HEK293 (cell line): ENCODE results near the gene STAT3.
A peak's percentile ranks its signal among the peaks of the same experiment; 100 is the strongest.

Experiments used
- CTCF ChIA-PET: fragments of 350-600 bp; formaldehyde crosslinking; extraction: SDS; loops from one replicate; lab custom pipeline; 2021; ENCODE audit warnings: antibody characterized with exemption; lab: Yijun Ruan, JAX
- POLR2A ChIA-PET: fragments of 300-600 bp; formaldehyde crosslinking; extraction: SDS; loops from one replicate; lab custom pipeline; 2020; ENCODE audit warnings: antibody characterized with exemption, inconsistent platforms; lab: Yijun Ruan, JAX
- H3K27ac ChIP-seq: fragments of 200-500 bp; sonication (Bioruptor generic); 2 replicates; pipeline ENCODE4 v1.5.1; 2014; ENCODE audit warnings: low read depth, low read length, control low read depth, inconsistent platforms; ENCODE audit errors: extremely low read depth
- H3K36me3 ChIP-seq, 2 experiments: fragments of 200-500 bp in 1 of 2; sonication (Bioruptor generic) in 1 of 2; 1 replicate in 1 of 2; 2 replicates in 1 of 2; pipeline ENCODE4 v1.5.1; 2014 to 2017; ENCODE audit warnings: inconsistent platforms in 2 of 2, low read length in 2 of 2; ENCODE audit not compliant: control insufficient read depth in 2 of 2, insufficient read depth in 1 of 2
- H3K4me1 ChIP-seq: fragments of 200-500 bp; sonication (Bioruptor generic); 2 replicates; pipeline ENCODE4 v1.5.1; 2014; ENCODE audit warnings: mild to moderate bottlenecking, low read length, inconsistent platforms; ENCODE audit not compliant: control insufficient read depth, insufficient read depth
- H3K4me3 ChIP-seq: 2 replicates; pipeline ENCODE4 v1.5.1; 2011; ENCODE audit warnings: low read depth, mild to moderate bottlenecking, control low read depth, low read length, moderate library complexity
- H3K9me3 ChIP-seq: fragments of 200-500 bp; sonication (Bioruptor generic); 2 replicates; pipeline ENCODE4 v1.5.1; 2014; ENCODE audit warnings: low read depth, low read length, inconsistent platforms; ENCODE audit not compliant: control insufficient read depth, insufficient read depth
- BCL11A ChIP-seq: fragments of 450-650 bp; formaldehyde crosslinking; IDR thresholded peaks from 2 replicates; pipeline ENCODE4 v1.5.1; 2016; ENCODE audit warnings: low read depth, missing biosample characterization, missing genetic modification characterization
- KLF1 ChIP-seq: fragments of 450-650 bp; formaldehyde crosslinking; IDR thresholded peaks from 2 replicates; pipeline ENCODE4 v1.5.1; 2016; ENCODE audit warnings: missing biosample characterization, missing genetic modification characterization
- REPIN1 ChIP-seq: fragments of 450-650 bp; formaldehyde crosslinking; IDR thresholded peaks from 2 replicates; pipeline ENCODE4 v1.5.1; 2017; ENCODE audit warnings: missing biosample characterization, missing genetic modification characterization, low read depth
- SCRT2 ChIP-seq: fragments of 450-650 bp; formaldehyde crosslinking; IDR thresholded peaks from 2 replicates; pipeline ENCODE4 v1.5.1; 2016; ENCODE audit warnings: missing biosample characterization, missing genetic modification characterization
- SETDB1 ChIP-seq: IDR thresholded peaks from one replicate; pipeline ENCODE4 v1.6.1; 2017; ENCODE audit warnings: mild to moderate bottlenecking, low read length, moderate library complexity, mixed read lengths; ENCODE audit not compliant: insufficient read length
- TCF7L2 ChIP-seq: IDR thresholded peaks from 2 replicates; pipeline ENCODE4 v1.6.1; 2011; ENCODE audit warnings: low read depth, mild to moderate bottlenecking, inconsistent platforms, low read length, moderate library complexity, borderline replicate concordance
- ZBTB26 ChIP-seq: fragments of 450-650 bp; formaldehyde crosslinking; optimal IDR thresholded peaks from 2 replicates; pipeline ENCODE3; 2016; ENCODE audit warnings: missing biosample characterization, mild to moderate bottlenecking, missing genetic modification characterization
- ZFP41 ChIP-seq: fragments of 450-650 bp; formaldehyde crosslinking; IDR thresholded peaks from 2 replicates; pipeline ENCODE4 v1.5.1; 2016; ENCODE audit warnings: missing biosample characterization, missing genetic modification characterization, borderline replicate concordance
- ZNF221 ChIP-seq: fragments of 450-650 bp; formaldehyde crosslinking; IDR thresholded peaks from 2 replicates; pipeline ENCODE4 v1.5.1; 2017; ENCODE audit warnings: missing biosample characterization, missing genetic modification characterization, borderline replicate concordance
- ZNF302 ChIP-seq: fragments of 450-650 bp; formaldehyde crosslinking; IDR thresholded peaks from 2 replicates; pipeline ENCODE4 v1.5.1; 2016; ENCODE audit warnings: missing biosample characterization, missing genetic modification characterization, low read depth
- ZNF366 ChIP-seq: fragments of 450-650 bp; formaldehyde crosslinking; conservative IDR thresholded peaks from 2 replicates; pipeline ENCODE4 v1.5.1; 2016; ENCODE audit warnings: missing biosample characterization, missing genetic modification characterization
- ZNF398 ChIP-seq: fragments of 450-650 bp; formaldehyde crosslinking; IDR thresholded peaks from 2 replicates; pipeline ENCODE4 v1.5.1; 2017; ENCODE audit warnings: missing biosample characterization, missing genetic modification characterization
- ZNF585B ChIP-seq: fragments of 450-650 bp; formaldehyde crosslinking; IDR thresholded peaks from 2 replicates; pipeline ENCODE4 v1.5.1; 2016; ENCODE audit warnings: missing biosample characterization, missing genetic modification characterization
- ZNF660 ChIP-seq: fragments of 450-650 bp; IDR thresholded peaks from 2 replicates; pipeline ENCODE4 v1.5.1; 2018; ENCODE audit warnings: missing biosample characterization, mild to moderate bottlenecking, missing genetic modification characterization
- ZNF76 ChIP-seq: fragments of 450-650 bp; formaldehyde crosslinking; IDR thresholded peaks from 2 replicates; pipeline ENCODE4; 2016; ENCODE audit warnings: low read depth, missing biosample characterization, missing genetic modification characterization, borderline replicate concordance
- ZSCAN18 ChIP-seq: fragments of 450-650 bp; formaldehyde crosslinking; IDR thresholded peaks from 2 replicates; pipeline ENCODE4 v1.5.1; 2016; ENCODE audit warnings: missing biosample characterization, missing genetic modification characterization
- TF ChIP-seq, protein P1 (sequence below): fragments of 450-650 bp; formaldehyde crosslinking; IDR thresholded peaks from 2 replicates; pipeline ENCODE4 v1.5.1; 2016; ENCODE audit warnings: missing biosample characterization, missing genetic modification characterization
- TF ChIP-seq, protein P2 (sequence below): fragments of 450-650 bp; formaldehyde crosslinking; IDR thresholded peaks from 2 replicates; pipeline ENCODE4 v1.5.1; 2017; ENCODE audit warnings: missing biosample characterization, missing genetic modification characterization

STAT3 gene

DNA sequence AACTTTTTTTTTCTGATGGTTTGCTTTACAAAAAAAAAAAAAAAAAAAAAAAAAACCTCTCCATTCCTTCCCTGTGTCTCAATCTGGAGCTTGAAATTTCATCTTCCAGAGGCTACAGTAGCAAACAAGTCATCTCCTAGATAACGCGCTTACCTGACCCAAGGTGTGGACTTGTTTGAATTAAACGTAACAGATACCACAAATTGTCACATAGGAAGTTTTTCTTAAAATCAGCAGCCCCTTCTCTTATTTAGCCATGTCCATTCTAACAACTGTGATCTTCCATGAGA is 114.0 kb downstream of the STAT3 start:
- TF ChIP-seq ZNF221 (tag by site-specific recombination), result no peak
- TF ChIP-seq, protein P1, sequence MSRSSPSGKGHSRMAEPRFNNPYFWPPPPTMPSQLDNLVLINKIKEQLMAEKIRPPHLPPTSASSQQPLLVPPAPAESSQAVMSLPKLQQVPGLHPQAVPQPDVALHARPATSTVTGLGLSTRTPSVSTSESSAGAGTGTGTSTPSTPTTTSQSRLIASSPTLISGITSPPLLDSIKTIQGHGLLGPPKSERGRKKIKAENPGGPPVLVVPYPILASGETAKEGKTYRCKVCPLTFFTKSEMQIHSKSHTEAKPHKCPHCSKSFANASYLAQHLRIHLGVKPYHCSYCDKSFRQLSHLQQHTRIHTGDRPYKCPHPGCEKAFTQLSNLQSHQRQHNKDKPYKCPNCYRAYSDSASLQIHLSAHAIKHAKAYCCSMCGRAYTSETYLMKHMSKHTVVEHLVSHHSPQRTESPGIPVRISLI (tag by site-specific recombination), result peak; percentile 56
- Histone ChIP-seq H3K4me3 (no peak overlapping the region), H3K27ac (no peak overlapping the region), H3K4me1 (peaks cover 44% of the 10 kb centered on the region), H3K36me3 (no peaks in the 10 kb centered on the region), H3K9me3 (no peaks in the 10 kb centered on the region)
- POLR2A ChIA-PET, result interaction anchor here (0.6 to 1.7 kb wide), 2 partner anchors 9 to 31 kb away, joined by 4 to 5 read pairs; no protein-coding TSS in a partner anchor
- CTCF ChIA-PET, result interaction anchor here (0.5 to 3.1 kb wide), 5 partner anchors 16 to 158 kb away, joined by 3 to 9 read pairs (median 5); no protein-coding TSS in a partner anchor

- H3K4me1 ChIP-seq, result peaks cover 44% of the 10 kb centered on the region
- H3K9me3 ChIP-seq, result no peaks in the 10 kb centered on the region
- ChIA-PET CTCF (interaction anchor here (0.5 to 3.1 kb wide), 6 partner anchors 16 to 158 kb away, joined by 3 to 9 read pairs (median 5); no protein-coding TSS in a partner anchor), POLR2A (interaction anchor here (0.6 kb wide), 1 partner anchor 8 kb away, joined by 5 read pairs; no protein-coding TSS in a partner anchor)
- no peak overlapping the region for H3K4me3 ChIP-seq
- H3K27ac ChIP-seq, result no peak overlapping the region
- TF ChIP-seq ZBTB26 (tag by site-specific recombination) (no peak), SCRT2 (tag by site-specific recombination) (peak; percentile 65), ZNF366 (tag by site-specific recombination) (0 out of 2 replicates have a peak, but pooled peaks have one; percentile 14)
- no peaks in the 10 kb centered on the region for H3K36me3 ChIP-seq
Measured at GRCh38 chr17:42273474-42274252, 114.6 kb downstream of the STAT3 start.

- H3K36me3 ChIP-seq, result no peaks in the 10 kb centered on the region
- TF ChIP-seq ZNF660, result 0 out of 2 replicates have a peak, but pooled peaks have one; percentile 3
- TF ChIP-seq ZNF585B (tag by site-specific recombination), result no peak
- TF ChIP-seq, all 188 proteins: peak for 1
- Histone ChIP-seq H3K4me3 (no peak overlapping the region), H3K9me3 (no peaks in the 10 kb centered on the region), H3K4me1 (peaks cover 46% of the 10 kb centered on the region), H3K27ac (no peak overlapping the region)
- POLR2A ChIA-PET, result no interaction called here
- CTCF ChIA-PET, result interaction anchor here (0.7 to 3.1 kb wide), 2 partner anchors 34 to 50 kb away, joined by 3 to 9 read pairs; no protein-coding TSS in a partner anchor
Measured at GRCh38 chr17:42272162-42272907, 115.9 kb downstream of the STAT3 start.

DNA sequence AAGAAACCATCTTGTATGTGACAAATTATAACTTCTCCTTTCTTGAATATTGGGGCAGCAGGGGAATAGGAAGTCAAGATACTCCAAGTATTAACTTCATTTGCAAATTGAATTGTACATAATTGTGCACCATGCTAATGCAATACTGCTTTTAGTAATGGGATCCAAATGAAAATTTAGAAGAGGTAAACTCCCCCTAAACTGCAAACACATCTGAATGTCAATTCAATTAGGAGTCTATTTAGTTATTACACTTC is 116.5 kb downstream of the STAT3 start:
- Histone ChIP-seq H3K4me3 (no peak overlapping the region), H3K27ac (no peak overlapping the region), H3K4me1 (peaks cover 49% of the 10 kb centered on the region), H3K9me3 (no peaks in the 10 kb centered on the region), H3K36me3 (no peaks in the 10 kb centered on the region)
- ChIA-PET POLR2A (no interaction called here), CTCF (interaction anchor here (3.1 kb wide), 1 partner anchor 49 kb away, joined by 9 read pairs; no protein-coding TSS in a partner anchor)
- TF ChIP-seq BCL11A (tag by site-specific recombination), result no peak
- TF ChIP-seq ZSCAN18 (tag by site-specific recombination), result no peak
- no peak for TF ChIP-seq KLF1 (tag by site-specific recombination)
- TF ChIP-seq, protein P2, sequence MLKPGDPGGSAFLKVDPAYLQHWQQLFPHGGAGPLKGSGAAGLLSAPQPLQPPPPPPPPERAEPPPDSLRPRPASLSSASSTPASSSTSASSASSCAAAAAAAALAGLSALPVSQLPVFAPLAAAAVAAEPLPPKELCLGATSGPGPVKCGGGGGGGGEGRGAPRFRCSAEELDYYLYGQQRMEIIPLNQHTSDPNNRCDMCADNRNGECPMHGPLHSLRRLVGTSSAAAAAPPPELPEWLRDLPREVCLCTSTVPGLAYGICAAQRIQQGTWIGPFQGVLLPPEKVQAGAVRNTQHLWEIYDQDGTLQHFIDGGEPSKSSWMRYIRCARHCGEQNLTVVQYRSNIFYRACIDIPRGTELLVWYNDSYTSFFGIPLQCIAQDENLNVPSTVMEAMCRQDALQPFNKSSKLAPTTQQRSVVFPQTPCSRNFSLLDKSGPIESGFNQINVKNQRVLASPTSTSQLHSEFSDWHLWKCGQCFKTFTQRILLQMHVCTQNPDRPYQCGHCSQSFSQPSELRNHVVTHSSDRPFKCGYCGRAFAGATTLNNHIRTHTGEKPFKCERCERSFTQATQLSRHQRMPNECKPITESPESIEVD (tag by site-specific recombination), result no peak
- no peak for TF ChIP-seq SETDB1
- TF ChIP-seq ZNF398, result no peak
- no peak for TF ChIP-seq REPIN1
- no peak for TF ChIP-seq ZNF302
- TF ChIP-seq ZFP41 (tag by site-specific recombination), result no peak
- no peak for TF ChIP-seq TCF7L2
- TF ChIP-seq ZNF76, result no peak
